GM10266 (cell line): ENCODE data around the gene ATP2B1.

Source experiments
- DNase-seq: peaks from one replicate; pipeline ENCODE4 v3.0.0; 2012; ENCODE audit errors: extremely low spot score
- CTCF ChIP-seq: IDR thresholded peaks from 2 replicates; pipeline ENCODE4 v1.5.1; 2012; ENCODE audit warnings: mild to moderate bottlenecking, low read depth; ENCODE audit not compliant: control insufficient read depth, insufficient read depth; ENCODE audit errors: missing control alignments

The ATP2B1 gene

GRCh38 chr12:89679631-89680030 lies 29.0 kb downstream of the ATP2B1 start:
- no peak for DNase-seq
- no peak for TF ChIP-seq CTCF

GRCh38 chr12:89678225-89678624 lies 30.4 kb downstream of the ATP2B1 start:
- DNase-seq: no peak

DNA sequence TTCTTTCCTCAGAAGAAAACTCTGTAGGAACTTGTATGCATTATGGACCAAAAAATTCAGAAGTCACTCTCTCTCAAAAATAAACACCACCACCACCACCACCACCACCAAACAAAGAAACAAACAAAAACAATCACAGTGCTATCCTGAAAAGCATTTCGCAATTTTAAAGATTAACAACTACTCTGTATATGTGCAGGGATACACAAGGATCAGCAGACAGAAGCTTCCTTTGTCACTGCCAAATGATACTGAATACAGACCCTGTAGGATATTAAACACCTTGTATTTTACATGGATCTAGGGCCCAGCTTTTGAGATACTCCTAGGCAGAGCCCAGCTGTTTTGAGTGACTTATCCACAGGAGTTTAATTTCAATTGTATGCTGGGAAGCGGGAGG lies 31.7 kb downstream of the ATP2B1 start:
- no peak for TF ChIP-seq CTCF
- no peak for DNase-seq

More at GRCh38 chr12:89678225-89678624, 30.4 kb downstream of the ATP2B1 start:
- TF ChIP-seq CTCF: no peak

- TF ChIP-seq CTCF: no peak
- no peak for DNase-seq
These were observed 34.2 kb downstream of the ATP2B1 start for GRCh38 chr12:89674326-89674942.

DNA sequence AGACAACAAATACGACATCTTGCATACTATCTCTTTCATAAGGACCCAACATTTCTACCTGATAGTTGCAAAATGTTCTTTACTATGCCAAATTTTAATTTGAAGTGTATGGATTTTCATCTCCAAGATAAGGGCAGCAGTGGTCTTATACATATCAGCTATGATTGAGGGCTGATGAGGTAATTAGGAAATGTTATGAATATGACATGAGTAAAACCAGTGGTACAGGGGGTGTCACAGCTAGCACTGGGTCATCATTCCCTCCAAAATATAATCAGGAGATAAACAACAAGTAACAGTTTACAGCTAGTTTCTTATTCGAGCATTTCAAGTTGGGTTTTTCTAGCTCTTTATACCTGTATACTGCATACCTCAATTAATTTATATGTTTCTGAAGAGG lies 35.0 kb downstream of the ATP2B1 start:
- DNase-seq: no peak
- TF ChIP-seq CTCF: no peak

- TF ChIP-seq CTCF: no peak
- no peak for DNase-seq
These were observed 36.1 kb downstream of the ATP2B1 start for GRCh38 chr12:89672589-89672979.

DNA sequence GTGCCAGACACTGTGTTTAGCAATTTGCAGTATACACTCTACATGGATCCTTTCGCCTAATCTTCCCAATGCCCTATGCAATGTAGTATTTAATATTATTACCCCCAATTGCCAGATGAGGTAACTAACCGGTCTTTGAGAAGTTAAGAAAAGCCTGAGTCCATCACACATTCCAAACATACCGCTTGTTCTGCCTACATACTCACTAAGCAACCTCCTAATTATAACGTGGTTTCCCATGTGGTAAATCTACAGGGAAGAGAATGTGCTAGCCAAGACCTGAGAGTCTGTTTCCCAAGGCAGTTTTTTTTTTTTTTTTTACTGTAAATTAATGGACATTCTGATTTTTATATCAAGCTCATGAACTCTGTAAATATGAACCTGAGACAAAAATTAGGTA lies 37.2 kb downstream of the ATP2B1 start:
- no peak for DNase-seq
- TF ChIP-seq CTCF: no peak
